ENCODE measurements around the gene ADTRP.

The ADTRP gene, protein sequence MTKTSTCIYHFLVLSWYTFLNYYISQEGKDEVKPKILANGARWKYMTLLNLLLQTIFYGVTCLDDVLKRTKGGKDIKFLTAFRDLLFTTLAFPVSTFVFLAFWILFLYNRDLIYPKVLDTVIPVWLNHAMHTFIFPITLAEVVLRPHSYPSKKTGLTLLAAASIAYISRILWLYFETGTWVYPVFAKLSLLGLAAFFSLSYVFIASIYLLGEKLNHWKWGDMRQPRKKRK
- 8.7 to 24.1 reads per million in 2 donors for total RNA-seq

DNA sequence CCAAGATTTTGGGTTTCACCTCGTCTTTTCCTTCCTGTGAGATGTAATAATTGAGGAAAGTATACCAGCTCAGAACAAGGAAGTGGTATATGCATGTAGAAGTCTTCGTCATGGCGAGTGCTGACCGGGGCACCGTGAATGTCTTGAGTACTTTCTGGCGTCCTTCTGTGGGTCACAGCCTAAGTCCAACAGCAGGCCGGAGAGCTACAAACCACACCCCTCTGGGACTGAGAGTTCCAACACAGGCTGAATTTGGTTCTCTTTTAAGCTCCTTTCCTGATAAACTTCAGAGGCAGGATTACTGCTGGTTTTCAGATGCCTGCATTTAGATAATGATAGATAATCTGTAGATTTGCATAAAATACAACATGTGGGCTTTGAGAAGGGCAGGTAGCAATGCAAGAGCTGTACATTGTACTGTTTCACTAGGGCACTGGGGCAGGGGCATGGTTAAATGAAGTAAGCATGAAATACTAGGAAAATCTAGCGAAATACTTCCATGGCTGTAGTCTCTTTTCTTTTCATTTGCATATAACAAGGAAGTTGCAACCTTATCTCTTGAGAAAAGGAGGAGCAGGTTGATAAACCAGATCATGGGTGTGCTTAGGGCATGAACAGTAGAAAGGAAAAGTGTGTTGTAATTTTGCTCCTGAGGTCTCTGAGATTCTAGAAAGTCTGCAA lies at the start of gene ADTRP:
ADTRP (minus strand) TSS at position 156 of the 681 bp plus-strand sequence; CDS start at position 112, 44 bp downstream.
- no peak for DNase-seq

DNA sequence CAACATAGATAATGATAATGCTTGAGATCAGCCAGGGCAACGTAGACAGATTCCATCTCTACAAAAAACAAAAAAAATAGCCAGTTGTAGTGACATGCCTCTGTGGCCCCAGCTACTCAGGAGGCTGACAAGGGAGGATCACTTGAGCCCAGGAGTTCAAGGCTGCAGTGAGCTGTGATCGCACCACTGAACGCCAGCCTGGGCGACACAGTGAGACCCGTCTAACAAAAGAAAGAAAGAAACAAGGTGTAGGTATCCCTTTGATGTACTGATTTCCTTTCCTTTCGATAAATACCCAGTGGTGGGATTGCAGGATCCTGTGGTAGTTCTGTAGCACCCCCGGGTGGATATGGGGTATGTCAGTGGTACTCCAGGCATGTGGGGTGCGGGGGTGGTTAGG lies 48.2 kb upstream of the ADTRP start:
- no peak for DNase-seq

DNA sequence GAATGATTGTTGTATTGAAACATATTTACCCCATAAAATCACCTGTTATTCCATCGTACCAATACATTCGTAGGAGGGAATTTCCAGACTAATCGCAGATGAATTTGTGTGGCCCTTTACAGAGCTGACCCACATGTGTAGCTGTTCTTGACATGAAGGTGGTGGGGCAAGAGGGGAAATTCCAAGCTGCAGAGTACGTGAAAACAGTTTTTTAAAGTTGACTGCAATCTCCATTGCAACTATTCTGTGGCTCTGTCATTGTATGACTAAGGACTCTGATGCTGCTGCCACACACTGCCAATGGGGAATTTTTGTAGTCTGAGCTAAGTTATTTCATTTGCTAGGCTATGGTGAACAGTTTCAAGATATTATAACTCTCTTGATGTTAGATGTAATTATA lies 46.4 kb upstream of the ADTRP start:
- DNase-seq = no peak

DNA sequence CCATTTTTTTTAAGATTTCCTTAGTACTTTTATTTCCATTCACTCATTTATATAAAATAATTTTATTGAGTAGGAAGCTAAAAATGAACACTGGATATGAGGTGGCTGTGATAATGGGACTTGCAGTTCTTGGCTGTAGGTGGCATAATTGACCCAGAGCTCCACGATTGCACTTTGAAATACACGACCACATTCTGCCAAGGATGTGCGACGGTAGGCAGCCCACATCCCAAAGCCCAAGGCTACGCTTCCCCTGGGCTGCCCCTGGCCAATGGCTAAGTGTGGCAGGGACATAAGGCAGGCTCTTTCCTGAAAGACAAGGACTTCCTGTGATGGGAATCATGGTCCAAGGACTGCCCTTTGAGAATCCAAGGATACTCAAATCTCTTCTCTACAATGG lies 43.7 kb upstream of the ADTRP start:
- DNase-seq = no peak

DNA sequence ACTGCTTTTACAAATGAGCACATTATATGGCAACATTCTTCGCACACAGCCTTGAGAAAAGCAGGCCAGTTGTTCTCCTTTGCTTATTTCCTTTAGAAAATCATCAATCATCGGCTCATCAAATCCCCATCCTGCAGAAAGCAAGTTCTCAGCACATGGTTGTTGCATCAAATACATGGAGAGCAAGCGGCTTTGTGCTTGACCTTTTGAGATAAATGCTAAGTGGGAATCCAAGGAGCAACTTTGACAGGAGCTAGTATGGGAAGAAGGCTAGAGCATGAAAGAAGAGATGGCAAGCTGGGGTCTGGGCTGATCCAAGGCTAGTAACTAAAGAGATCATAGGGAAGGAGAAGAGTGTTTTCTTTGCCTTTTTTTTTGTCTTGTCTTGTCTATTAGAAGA lies 43.2 kb upstream of the ADTRP start:
- no peak for DNase-seq

DNA sequence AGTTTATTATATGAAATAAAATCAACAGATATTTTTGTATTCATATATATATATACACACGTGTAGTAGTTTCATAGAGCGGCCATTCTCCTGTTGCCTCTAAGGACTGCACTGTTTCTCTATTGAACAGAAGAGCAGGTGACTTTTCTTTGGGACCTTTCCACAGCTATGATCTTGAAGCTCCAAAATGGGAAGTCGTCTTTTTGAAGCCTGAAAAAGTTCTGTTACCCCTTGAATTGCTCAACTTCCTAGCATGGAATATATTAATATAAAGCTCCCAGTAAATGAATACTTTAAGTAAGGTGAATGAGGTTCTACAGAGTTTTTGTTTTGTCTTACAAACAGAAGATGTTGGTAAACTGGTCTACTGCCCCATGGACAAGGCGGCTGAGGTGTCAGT lies 42.2 kb upstream of the ADTRP start:
- DNase-seq = no peak

DNA sequence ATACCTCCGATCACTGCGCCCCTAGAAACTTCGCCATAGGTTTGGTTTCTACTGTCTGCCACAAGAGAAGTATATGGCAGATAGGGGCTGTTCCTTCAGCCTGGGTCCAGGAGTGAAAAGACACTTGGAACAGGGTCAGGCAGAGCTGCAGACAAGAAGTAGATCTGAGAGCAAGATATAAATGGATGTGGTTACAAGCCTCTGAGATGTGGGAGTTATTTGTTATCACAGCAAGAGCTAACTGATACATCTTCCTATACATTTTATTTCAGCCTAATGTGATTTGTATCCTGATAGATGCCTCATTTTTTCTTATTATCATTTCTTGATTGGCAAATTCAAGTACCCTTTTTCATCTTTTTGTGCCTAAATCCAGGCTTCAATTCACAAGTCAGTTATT lies 40.9 kb upstream of the ADTRP start:
- DNase-seq = no peak

DNA sequence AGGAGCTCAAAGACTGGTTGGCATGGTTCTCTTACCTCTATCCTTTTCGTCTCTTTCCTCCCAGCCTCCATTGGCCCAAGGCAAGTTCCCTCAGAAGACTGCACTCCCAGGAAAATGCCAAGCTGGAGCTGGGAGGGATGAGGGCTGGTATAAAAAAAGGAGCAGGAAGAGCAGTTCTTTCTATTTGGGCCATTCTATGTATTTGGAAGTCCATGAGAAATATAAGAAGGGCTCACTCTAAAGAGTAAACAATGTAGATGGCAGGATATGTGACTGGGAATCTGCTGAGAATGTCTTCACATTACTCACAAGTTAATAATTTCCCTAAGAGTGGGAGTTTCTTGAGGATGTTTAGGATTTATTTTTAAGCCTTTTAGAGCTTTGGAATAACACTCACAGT lies 36.6 kb upstream of the ADTRP start:
- DNase-seq = no peak

DNA sequence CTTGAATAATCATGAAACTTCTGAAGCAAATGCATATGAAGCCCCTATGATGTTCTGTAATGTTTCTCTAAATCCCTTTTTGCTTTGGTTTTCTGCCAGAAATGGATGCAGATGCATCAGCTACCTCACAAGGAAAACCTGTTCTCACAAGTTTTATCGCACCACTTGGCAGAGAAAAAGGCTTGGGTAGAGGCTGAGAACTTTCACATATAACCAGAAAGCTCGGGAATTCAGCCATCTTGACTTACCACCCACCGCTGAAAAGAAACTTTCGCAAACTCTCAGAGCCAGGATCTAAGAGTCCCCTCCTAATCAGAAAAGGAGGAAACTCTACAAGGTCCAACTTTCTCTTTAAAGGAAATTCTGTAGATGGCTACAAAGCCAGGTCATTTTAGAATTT lies 36.2 kb upstream of the ADTRP start:
- DNase-seq = no peak

DNA sequence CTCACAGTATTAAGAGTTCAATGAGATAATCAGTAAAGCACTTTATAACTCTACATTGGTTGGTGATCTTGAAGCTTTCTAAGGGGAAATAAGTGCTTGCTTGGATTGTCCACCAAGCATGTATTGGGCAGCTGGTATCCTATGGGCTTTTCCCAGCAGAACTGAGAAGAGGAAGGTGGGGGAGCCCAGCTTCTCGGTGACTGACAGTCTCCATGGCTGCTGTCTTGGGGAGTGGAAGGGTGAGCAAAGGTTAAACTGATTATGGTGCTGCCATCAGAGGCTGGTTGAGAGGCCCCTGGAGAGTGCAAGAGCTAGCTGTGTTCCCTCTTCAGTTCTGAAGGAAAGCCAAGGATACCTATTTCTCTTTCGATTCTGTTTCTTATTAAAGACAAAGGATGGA lies 35.5 kb upstream of the ADTRP start:
- no peak for DNase-seq

DNA sequence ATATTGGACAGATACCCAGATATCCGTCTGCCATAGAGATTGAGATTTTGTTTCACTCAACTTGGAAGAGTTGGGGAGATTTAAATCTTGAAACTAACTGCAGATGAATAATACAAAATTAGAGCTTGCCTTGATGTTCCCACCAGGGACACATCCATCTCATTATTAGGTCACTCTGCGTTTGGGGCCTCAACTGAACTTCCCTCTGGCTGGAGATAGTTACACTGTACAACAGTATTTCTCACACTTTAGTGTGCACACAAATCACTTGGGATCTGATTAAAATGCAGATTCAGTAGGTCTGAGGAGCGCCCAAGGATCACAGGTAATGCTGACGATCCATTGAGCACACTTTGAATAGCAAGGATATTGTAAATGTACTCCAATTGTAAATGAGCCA lies 35.0 kb upstream of the ADTRP start:
- DNase-seq = no peak

DNA sequence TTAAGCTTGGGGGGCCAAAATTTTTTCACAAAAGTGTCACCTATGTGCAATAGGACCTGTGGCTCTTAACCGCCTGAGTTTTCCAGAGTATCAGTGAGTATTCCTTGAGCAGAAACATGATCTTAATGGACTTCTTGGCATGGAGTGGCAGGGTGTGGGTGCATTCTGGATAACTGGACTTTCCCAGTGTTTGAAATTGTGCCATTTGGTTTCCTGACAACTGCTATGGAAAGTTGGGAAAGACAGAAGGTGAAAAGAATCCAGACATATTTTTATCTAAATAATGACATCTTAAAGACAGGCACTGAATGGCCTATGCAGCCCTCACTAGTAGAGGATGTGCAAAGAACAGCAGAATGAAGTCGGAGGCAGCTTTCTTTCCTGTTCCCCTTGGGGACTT lies 34.3 kb upstream of the ADTRP start:
- DNase-seq = no peak

DNA sequence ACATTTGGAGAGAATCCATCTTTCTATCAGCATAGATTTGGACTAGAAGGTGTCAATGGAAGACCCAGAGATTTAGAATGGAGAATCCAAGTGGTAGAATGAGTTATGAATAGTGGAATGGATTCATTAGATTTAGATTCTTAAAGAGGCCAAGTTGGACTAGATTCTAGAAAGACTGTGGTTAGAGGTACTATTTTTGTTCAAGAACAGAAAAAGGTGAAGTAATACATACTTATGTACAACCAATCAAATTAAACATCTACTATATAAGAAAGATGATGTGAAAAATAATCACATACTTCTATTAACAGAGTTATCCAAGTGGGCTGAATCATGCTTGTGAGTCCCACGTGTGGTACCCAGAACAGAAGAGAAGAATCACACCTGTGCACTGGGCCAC lies 33.8 kb upstream of the ADTRP start:
- no peak for DNase-seq

DNA sequence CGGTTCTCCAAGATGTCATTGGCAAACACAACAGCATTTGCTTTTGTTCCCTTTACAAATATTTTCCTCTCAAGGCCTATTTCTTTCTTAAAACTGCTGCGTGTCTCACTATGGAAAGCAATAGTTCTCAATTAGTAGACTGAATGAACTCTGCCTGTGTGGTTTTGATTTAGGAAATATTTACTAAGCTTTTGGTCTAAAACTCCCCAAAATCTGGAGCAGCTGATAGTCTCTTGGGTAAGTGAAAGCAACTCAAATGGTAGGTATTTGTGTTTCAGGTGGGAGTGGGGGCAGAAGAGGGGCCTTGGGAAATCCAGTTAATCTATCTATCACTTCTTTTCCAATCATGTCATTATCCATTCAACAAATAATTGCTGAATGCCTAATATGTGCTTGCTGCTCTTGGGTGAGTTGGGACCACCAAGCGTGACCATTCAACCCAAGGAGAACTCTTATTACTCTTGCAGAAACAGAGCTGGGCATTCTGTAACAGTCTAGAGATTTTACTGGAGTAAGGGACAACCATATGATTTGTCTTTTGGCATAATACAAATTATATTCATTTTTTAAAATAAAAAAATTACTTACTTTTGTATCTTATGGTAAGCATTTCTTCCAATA lies 33.2 kb upstream of the ADTRP start:
- DNase-seq = no peak

DNA sequence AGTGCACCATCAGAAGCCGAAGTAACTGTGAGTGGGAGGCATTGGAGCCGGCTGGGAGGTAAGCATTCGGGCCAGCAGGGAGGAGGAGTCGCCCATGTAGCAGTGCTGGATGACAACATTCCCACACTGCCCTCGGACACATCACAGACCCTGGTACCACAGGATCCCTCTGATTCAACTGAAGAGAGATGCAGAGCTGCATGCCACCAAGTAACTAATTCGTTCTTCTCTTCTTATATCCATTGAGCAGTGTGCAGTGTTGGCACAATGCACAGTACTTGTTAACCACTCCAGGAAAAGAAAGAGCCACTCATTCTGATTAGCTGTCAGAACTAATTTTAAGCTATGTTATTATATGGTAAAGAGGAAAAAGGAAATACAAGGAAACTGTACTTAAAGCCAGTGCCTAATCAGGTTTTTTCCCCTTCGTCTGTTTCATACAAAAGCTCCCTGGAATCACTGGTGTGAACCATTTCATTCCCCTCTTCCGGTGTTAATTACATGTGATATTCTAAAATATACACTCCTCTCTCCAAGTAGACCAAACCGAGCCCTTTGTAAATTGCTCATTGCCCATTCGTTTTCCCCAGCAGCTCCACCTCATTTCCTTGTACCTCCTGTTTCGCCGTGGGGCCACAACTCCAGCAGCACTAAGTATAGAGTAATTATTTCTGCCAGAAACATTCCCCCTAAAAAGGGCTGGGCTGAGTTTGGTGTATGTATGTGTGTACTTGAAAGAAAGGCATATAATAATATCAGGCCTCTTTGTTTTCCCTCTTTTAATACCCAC lies 32.4 kb upstream of the ADTRP start:
- no peak for DNase-seq

DNA sequence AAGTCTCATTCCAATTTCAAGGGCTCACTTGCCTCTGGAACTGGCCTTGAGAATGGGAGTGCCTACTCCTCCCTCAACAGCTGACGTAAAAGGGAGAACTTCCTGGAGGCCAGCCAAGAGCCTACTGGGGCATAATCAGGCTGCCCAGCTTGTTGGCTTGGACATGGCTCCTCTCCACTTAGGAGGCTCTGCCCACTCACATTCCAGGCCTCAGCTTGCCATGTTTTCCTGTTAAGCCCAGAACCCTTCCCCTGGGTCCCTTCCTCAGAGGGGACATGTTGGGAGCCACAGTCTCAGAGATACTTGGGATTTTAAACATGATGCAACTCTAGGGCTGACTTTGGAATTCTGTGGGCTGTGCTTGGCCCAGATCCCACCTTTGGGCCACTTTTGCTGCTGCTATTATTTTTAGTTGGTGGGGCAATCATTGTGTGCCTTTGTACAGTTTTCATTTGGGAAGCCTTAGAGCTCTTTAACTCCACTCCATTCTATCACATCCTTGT lies 31.5 kb upstream of the ADTRP start:
- no peak for DNase-seq

DNA sequence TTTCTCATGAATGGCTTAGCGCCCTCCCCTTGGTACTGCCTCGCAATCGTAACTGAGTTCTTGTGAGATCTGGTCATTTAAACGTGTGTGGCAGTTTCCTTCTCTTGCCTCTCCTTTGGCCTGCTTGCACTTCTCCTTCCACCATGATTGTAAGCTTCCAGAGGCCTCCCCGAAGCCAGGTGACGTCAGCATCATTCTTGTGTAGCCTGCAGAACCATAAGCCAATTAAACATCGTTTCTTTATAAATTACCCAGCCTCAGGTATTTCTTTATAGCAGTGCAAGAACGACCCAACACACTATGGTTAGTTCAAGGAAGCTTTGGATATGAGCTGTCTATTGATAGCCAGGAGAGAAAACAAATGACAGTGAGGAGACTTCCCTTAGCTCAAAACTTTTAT lies 29.5 kb upstream of the ADTRP start:
- DNase-seq = no peak

DNA sequence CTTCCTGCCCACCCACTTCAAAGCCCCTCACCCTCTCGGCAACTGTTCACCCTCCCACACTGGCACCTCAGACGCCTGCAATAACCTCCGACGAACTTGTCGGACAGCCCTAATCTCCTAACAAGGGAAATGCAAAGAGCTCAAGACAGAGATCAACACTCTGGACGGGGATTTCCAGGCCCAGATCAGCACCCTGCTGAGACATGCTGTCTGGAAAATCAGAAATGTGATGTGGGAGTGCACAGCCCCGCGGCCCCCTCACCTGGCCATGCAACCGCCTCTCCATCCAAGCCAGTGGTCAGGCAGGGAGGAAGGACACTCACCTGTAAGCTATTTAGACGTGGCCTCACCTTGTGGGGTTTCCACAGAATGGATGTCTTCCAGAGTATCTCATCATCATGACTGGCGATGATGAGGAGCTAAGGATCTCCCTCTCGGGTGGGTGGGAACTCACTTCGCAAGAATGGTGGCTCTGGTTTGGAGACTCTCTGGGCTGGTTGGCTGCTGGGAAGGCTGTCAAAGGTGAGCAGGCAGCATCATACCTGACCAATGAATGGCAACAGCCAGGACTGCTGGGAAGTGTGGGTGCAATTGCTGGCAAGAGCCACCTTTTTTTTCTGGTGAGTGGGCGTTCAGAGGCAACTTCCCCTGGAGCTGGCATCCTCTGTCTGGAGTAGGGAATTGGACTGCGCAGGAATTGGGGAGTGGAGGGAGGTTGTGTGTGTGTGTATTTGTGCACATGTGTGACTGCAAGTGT lies 28.1 kb upstream of the ADTRP start:
- DNase-seq = no peak

DNA sequence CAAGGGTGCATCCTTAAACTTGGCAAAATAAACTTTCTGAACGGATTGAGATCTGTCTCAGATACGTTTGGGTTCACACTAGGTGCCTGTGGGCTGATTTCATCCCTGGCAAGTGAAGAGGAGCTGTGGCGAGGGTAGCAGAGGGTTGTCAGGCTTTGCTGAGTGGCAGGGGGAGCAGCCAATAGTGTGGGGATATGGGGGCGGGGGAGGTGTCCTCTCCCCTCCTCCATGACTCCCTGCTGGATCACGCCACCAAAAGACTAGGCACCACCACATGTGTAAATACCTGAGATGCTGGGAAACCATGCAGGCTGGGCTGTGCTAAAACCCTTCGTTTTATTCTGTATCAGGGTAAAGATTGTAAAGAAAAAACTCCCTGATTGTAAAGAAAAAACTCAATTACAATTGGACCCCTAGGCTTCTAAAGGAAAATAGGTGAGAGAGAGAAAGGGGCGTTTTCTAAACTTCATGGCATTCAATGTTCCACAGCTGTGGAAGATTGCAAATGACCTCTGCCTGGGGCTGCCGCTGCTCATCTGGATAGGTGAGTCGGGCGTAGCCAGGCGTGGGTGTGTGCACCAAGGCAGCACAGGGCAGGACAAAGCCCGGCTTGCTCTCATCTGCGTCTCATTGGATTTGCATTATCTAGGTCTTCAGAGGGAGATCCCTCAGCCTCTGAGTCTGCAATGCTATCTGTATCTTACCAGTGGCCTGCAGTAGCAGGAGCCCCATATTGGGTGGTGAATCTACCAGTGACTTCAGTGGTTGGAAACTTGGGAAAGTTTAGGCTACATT lies 26.9 kb upstream of the ADTRP start:
- DNase-seq = no peak

DNA sequence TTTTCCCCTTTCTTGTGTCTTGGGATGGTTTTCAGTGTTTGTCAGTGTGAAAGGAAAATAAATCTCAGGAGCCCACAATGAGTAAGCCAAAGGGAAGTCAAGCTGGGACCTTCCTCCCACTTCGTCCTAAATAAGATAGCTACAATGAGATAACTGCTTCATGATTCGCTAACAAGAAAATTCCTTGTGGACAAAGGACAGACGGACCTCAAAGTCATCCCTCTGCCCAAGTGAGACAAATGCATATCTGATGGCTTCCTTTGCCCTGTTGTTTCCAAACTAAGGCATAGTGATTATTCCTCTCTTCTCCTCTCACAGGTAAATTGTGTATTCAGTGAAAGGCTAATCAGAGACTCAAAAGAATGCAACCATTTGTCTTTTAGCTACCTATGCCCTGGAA lies 26.1 kb upstream of the ADTRP start:
- no peak for DNase-seq

DNA sequence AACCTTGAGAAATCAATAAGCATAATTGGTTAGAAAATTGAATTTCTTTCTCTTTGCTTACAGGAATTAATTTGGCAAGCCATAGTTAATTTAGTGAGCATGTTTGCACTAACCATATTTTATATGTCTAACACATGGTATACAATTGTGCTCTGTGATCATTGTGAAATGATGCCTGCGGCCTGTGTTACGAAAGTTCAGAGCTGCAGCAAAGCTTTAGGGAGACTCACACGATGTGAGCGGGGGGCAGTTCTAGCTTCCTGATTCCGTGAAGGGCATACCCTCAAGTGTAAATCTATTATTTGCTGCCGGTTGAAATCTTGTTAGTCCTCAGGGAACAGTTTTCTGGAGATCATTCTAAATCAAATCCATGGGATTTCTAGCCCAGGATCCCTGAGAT lies 25.5 kb upstream of the ADTRP start:
- DNase-seq = no peak

DNA sequence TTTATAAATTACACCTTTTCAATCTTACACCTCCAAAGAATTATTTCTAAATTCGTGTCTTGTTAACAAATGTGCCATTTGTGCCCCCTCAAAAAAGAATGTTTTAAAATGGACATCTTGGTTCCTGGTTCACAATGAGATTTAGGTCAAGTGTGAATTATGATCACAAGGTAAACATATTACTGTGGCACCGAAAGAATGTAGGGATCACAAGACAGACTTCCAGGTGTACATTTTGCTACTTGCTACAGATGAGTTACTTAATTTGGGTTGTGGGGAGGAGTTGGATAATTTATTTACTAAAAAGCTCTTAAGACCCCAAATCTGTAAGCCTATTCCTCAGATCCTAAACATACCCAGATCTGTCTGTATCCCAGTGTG lies 25.0 kb upstream of the ADTRP start:
- DNase-seq = no peak

All from T-helper 9 cell (primary cell).